Activated CD4-positive, alpha-beta T cell treated with anti-CD3 and anti-CD28 coated beads, Interleukin-2, amount 50 U/mL, for 24 hours (primary cell): ENCODE results near the gene MRPL36.

ENCODE experiments used
- DNase-seq, 2 donors: peaks; one replicate each; pipeline ENCODE4 v3.0.0-alpha.2; 2020; ENCODE audit warnings: low read depth in 1 of 2, low spot score in 1 of 2

The MRPL36 gene

GRCh38 chr5:1765880-1766235 is 33.8 kb downstream of the MRPL36 start:
- DNase-seq = no peak

GRCh38 chr5:1765141-1765879 is 34.3 kb downstream of the MRPL36 start:
- no peak for DNase-seq

- DNase-seq = no peak
Observed at GRCh38 chr5:1764606-1764960, 35.1 kb downstream of the MRPL36 start.

- DNase-seq = no peak
Observed at GRCh38 chr5:1763960-1764605, 35.6 kb downstream of the MRPL36 start.

- no peak for DNase-seq
Observed at GRCh38 chr5:1763548-1763911, 36.1 kb downstream of the MRPL36 start.

GRCh38 chr5:1762883-1763547 is 36.6 kb downstream of the MRPL36 start:
- no peak for DNase-seq

- no peak for DNase-seq
Observed at GRCh38 chr5:1762121-1762882, 37.3 kb downstream of the MRPL36 start.

GRCh38 chr5:1761453-1761755 is 38.2 kb downstream of the MRPL36 start:
- DNase-seq = no peak

- DNase-seq = no peak
Observed at GRCh38 chr5:1760656-1761452, 38.8 kb downstream of the MRPL36 start.

- DNase-seq = no peak
Observed at GRCh38 chr5:1760231-1760630, 39.4 kb downstream of the MRPL36 start.

- no peak for DNase-seq
Observed at GRCh38 chr5:1759378-1759970, 40.2 kb downstream of the MRPL36 start.

- no peak for DNase-seq
Observed at GRCh38 chr5:1758574-1758973, 41.1 kb downstream of the MRPL36 start.

- no peak for DNase-seq
Observed at GRCh38 chr5:1757511-1757910, 42.1 kb downstream of the MRPL36 start.

GRCh38 chr5:1756481-1756880 is 43.2 kb downstream of the MRPL36 start:
- DNase-seq = no peak

GRCh38 chr5:1755321-1755949 is 44.2 kb downstream of the MRPL36 start:
- no peak for DNase-seq

GRCh38 chr5:1754531-1755220 is 45.0 kb downstream of the MRPL36 start:
- no peak for DNase-seq

- DNase-seq = no peak
Observed at GRCh38 chr5:1753490-1753889, 46.1 kb downstream of the MRPL36 start.

GRCh38 chr5:1752881-1753280 is 46.8 kb downstream of the MRPL36 start:
- DNase-seq = no peak

GRCh38 chr5:1751864-1752822 is 47.5 kb downstream of the MRPL36 start:
- DNase-seq = no peak
